Fibroblast of skin of abdomen (primary cell): ENCODE results near the gene UGT1A3.

Experiments used
- DNase-seq: peaks from one replicate; pipeline ENCODE4 v3.0.0-alpha.2; 2013

The UGT1A3 gene

GRCh38 chr2:233817995-233818638, 89.3 kb downstream of the UGT1A3 start:
- no peak for DNase-seq

GRCh38 chr2:233818639-233819621, 90.1 kb downstream of the UGT1A3 start:
- DNase-seq = no peak

DNA sequence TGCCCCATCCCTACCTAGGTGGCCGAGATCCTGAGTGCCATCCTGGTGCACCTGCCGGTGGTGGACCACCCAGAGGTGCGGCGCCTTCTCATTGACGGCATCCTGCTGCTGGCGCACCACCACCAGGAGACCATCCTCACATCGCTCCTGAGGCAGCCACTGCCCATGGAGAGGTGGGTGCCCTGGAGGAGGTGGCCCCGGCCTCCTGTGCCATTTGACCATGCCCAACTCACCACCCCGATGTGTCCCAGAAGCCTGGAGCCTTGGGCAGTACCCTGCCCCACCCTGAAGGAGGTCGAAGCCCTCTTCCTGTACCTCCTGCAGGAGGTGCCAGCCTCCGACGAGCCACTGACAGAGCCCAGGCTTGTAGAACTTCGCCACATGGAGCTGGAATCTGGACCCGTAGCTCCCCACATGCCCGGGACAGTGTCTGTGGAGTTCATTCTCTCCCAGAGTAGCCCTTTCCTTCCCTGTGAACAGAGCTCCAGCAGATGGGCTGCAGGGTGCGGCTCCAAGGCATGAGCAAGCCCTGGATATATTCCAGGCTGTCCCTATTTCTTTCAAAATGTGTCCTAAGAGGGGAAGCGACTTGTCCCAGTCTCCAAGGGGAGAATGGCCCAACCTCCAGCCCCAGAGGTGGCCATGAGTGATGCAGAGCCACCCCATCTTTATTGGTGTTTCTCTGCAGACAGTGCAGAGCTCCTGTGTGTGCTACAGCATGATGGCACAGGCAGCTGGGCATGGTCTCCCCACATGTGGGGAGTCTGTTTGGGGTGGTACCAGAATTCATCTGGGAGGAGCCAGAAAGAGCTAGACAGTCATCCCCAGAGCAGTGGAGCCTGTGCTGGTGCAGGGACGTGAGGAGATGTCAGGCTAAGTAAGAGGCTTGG, 91.3 kb downstream of the UGT1A3 start:
- DNase-seq = no peak

DNA sequence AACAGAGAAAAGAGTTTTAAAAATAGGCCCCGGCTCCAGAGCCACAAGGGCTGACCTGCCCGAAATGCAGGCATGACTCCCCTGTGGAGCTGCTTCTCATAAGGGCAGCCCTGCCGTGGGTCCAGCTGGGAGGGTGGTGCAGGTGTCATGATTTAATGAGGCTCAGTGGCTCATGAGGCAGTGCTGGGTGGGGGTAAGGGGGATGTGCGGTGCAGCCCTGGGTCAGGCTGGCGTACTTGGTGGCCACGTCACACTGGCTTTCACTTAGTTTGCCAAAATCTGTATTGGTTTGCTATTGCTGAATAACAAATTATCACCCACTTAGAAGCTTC, 91.9 kb downstream of the UGT1A3 start:
- no peak for DNase-seq

GRCh38 chr2:233821196-233821595, 92.4 kb downstream of the UGT1A3 start:
- no peak for DNase-seq

GRCh38 chr2:233821709-233822100, 92.9 kb downstream of the UGT1A3 start:
- no peak for DNase-seq

- no peak for DNase-seq
Observed at GRCh38 chr2:233822101-233822771, 93.4 kb downstream of the UGT1A3 start.
